Smooth muscle cell (in vitro differentiated cells): ENCODE measurements around the gene RBM24. TPM values are rescaled to one million over a fixed set of nuclear protein-coding genes. Genes with fewer than 3 reads are reported as not detected.

Experiments used
- DNase-seq: peaks from one replicate; lab custom pipeline; 2025; ENCODE audit not compliant: unreplicated experiment; lab: John Stamatoyannopoulos, UW
- H2AFZ ChIP-seq: fragments of 200-600 bp; sonication (generic); 2 replicates; pipeline ENCODE4 v1.6.0; 2016; ENCODE audit warnings: antibody characterized with exemption, low read depth, mild to moderate bottlenecking
- H3F3A ChIP-seq: fragments of 200-600 bp; sonication (generic); 2 replicates; pipeline ENCODE4 v1.6.0; 2017; ENCODE audit warnings: antibody characterized with exemption, low read depth
- H3K27ac ChIP-seq: fragments of 200-600 bp; sonication (generic); 2 replicates; pipeline ENCODE4 v1.5.1; 2016; ENCODE audit warnings: low read depth, mild to moderate bottlenecking
- H3K27me3 ChIP-seq: fragments of 200-600 bp; sonication (generic); 2 replicates; pipeline ENCODE4 v1.6.1; 2016; ENCODE audit warnings: low read depth, mild to moderate bottlenecking
- H3K36me3 ChIP-seq: fragments of 200-600 bp; sonication (generic); 2 replicates; pipeline ENCODE4 v1.5.1; 2016; ENCODE audit warnings: low read depth
- H3K4me1 ChIP-seq: fragments of 200-600 bp; sonication (generic); 2 replicates; pipeline ENCODE4 v1.5.1; 2016; ENCODE audit warnings: low read depth
- H3K4me2 ChIP-seq: fragments of 200-600 bp; sonication (generic); 2 replicates; pipeline ENCODE4 v1.6.0; 2016; ENCODE audit warnings: mild to moderate bottlenecking
- H3K4me3 ChIP-seq: fragments of 200-600 bp; sonication (generic); 2 replicates; pipeline ENCODE4 v1.5.1; 2016; ENCODE audit warnings: mild to moderate bottlenecking
- H3K79me2 ChIP-seq: fragments of 200-600 bp; sonication (generic); 2 replicates; pipeline ENCODE4 v1.6.0; 2016; ENCODE audit warnings: low read depth, mild to moderate bottlenecking
- H3K9ac ChIP-seq: fragments of 200-600 bp; sonication (generic); 2 replicates; pipeline ENCODE4 v1.6.0; 2016; ENCODE audit warnings: low read depth
- H3K9me3 ChIP-seq: fragments of 200-600 bp; sonication (generic); replicated peaks from 2 replicates; pipeline ENCODE4 v1.5.1; 2016; ENCODE audit warnings: low read depth
- H4K20me1 ChIP-seq: fragments of 200-600 bp; sonication (generic); 2 replicates; pipeline ENCODE4 v1.6.0; 2016; ENCODE audit warnings: low read depth
- WGBS: methylation state at CpG from one replicate; pipeline ENCODE4 v1.1.7; 2016; ENCODE audit warnings: low lambda C conversion rate; 5-methylcytosine and 5-hydroxymethylcytosine counted together
- polyA plus RNA-seq: library from polyadenylated mRNA; unstranded; fragments of >200 nt; fragmentation: Nextera tagmentation; extraction: Ambion mirVana; gene quantifications from 2 replicates; pipeline ENCODE4 v1.2.1, GENCODE V29; 2016
- total RNA-seq: library from RNA; depleted of rRNA; stranded (reverse); fragments of >200 nt; gene quantifications from 2 replicates; pipeline ENCODE4 v1.2.3, GENCODE V29; 2014
- TF ChIP-seq, protein P1 (sequence below): fragments of 200-600 bp; sonication (generic); IDR thresholded peaks from 2 replicates; pipeline ENCODE4 v1.5.1; 2017; ENCODE audit warnings: borderline replicate concordance, mild to moderate bottlenecking, antibody characterized with exemption; ENCODE audit not compliant: insufficient read depth, poor library complexity, severe bottlenecking

RBM24 gene
- total and polyA plus RNA-seq, 2 experiments from 2014 or later, result 5.8 to 6.2 TPM

DNA sequence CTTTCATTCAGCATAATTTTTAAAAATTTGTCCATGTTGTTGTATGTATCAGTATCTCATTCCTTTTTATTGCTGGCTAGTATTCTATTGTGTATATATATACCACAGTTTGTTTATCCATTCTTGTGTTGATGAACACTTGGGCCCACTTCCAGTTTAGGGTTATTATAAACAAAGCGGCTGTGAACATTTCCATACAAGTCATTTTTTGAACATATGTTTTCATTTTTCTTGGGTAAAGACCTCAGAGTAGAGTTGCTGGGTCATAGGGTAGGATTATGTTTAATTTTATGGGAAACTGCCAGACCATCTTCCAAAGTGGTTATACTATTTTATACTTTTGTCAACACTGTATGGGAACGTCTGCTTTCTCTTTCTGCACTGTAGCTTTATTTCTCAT lies 55.3 kb downstream of the RBM24 start:
- H3K4me3 ChIP-seq, result no peak overlapping the region
- no peaks in the 10 kb centered on the region for H3K4me1 ChIP-seq
- no peaks in the 10 kb centered on the region for H3K79me2 ChIP-seq
- H3K9me3 ChIP-seq, result no peaks in the 10 kb centered on the region
- no peak overlapping the region for H2AFZ ChIP-seq
- no peak overlapping the region for H3K27ac ChIP-seq
- H3K9ac ChIP-seq, result no peak overlapping the region
- no peaks in the 10 kb centered on the region for H4K20me1 ChIP-seq
- H3K36me3 ChIP-seq, result no peaks in the 10 kb centered on the region
- no peaks in the 10 kb centered on the region for H3F3A ChIP-seq
- TF ChIP-seq, protein P1, sequence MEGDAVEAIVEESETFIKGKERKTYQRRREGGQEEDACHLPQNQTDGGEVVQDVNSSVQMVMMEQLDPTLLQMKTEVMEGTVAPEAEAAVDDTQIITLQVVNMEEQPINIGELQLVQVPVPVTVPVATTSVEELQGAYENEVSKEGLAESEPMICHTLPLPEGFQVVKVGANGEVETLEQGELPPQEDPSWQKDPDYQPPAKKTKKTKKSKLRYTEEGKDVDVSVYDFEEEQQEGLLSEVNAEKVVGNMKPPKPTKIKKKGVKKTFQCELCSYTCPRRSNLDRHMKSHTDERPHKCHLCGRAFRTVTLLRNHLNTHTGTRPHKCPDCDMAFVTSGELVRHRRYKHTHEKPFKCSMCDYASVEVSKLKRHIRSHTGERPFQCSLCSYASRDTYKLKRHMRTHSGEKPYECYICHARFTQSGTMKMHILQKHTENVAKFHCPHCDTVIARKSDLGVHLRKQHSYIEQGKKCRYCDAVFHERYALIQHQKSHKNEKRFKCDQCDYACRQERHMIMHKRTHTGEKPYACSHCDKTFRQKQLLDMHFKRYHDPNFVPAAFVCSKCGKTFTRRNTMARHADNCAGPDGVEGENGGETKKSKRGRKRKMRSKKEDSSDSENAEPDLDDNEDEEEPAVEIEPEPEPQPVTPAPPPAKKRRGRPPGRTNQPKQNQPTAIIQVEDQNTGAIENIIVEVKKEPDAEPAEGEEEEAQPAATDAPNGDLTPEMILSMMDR, result no peak
- DNase-seq, result no peak
- H3K4me2 ChIP-seq, result no peak overlapping the region
- 46% methylated on average over 2 of the region's 2 CpGs for WGBS
- H3K27me3 ChIP-seq, result no peaks in the 10 kb centered on the region

DNA sequence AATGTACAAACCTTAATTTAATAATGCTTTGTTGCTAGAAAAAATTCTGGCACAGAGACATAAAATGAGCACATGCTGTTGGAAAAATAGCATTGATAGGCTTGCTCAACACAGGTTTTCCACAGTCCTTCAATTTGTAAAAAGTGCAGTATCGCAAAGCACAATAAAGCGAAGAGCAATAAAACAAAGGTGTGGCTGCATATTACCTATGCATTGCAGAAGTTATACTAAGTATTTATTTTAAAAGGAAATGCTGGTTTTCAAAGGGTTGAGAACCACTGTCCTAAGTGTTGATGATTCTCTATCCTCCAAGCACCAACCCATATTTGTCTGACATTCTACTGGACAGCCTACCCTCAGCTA lies 58.1 kb downstream of the RBM24 start:
- H3K4me2 ChIP-seq, result no peak overlapping the region
- no peaks in the 10 kb centered on the region for H3K9me3 ChIP-seq
- no peaks in the 10 kb centered on the region for H3F3A ChIP-seq
- TF ChIP-seq, protein P1, result no peak
- no peaks in the 10 kb centered on the region for H3K79me2 ChIP-seq
- H3K27ac ChIP-seq, result no peak overlapping the region
- no peak overlapping the region for H2AFZ ChIP-seq
- WGBS, result 98% methylated on average over 2 of the region's 2 CpGs
- no peaks in the 10 kb centered on the region for H3K36me3 ChIP-seq
- H3K4me3 ChIP-seq, result no peak overlapping the region
- H3K9ac ChIP-seq, result no peak overlapping the region
- no peaks in the 10 kb centered on the region for H3K27me3 ChIP-seq
- DNase-seq, result no peak
- no peaks in the 10 kb centered on the region for H4K20me1 ChIP-seq
- no peaks in the 10 kb centered on the region for H3K4me1 ChIP-seq

DNA sequence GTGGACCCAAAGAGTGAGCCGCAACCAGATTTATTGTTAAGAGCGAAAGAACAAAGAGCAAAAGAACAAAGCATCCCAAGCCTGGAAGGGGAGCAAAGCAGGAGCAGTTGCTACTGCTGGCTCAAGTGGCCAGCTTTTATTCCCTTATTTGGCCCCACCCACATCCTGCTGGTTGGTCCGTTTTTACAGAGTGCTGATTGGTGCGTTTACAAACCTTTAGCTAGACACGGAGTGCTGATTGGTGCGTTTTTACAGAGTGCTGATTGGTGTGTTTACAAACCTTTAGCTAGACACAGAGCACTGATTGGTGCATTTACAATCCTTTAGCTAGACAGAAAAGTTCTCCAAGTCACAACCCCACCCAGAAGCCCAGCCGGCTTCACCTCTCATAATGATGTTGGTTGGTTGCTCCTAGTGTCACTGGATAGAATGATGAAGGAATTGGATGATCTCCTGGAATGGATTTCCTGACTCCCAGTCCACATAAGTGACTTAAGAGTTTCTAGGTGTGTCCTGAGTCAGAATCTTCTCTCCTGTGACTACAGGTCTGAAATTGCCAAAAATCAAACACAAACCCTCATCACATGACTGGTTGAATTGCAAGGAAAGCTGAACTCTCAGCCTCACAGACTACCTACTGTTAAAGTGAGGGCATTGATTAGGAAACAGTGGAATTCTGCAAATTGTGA lies 60.1 kb downstream of the RBM24 start:
- H2AFZ ChIP-seq, result no peak overlapping the region
- H3F3A ChIP-seq, result no peaks in the 10 kb centered on the region
- no peaks in the 10 kb centered on the region for H3K79me2 ChIP-seq
- 96% methylated on average over 7 of the region's 7 CpGs for whole genome bisulfite sequencing
- H3K27me3 ChIP-seq, result no peaks in the 10 kb centered on the region
- H4K20me1 ChIP-seq, result no peaks in the 10 kb centered on the region
- no peak for DNase-seq
- H3K4me3 ChIP-seq, result no peak overlapping the region
- TF ChIP-seq, protein P1, result no peak
- no peaks in the 10 kb centered on the region for H3K9me3 ChIP-seq
- no peak overlapping the region for H3K4me2 ChIP-seq
- no peaks in the 10 kb centered on the region for H3K36me3 ChIP-seq
- no peak overlapping the region for H3K27ac ChIP-seq
- no peak overlapping the region for H3K9ac ChIP-seq
- no peaks in the 10 kb centered on the region for H3K4me1 ChIP-seq

DNA sequence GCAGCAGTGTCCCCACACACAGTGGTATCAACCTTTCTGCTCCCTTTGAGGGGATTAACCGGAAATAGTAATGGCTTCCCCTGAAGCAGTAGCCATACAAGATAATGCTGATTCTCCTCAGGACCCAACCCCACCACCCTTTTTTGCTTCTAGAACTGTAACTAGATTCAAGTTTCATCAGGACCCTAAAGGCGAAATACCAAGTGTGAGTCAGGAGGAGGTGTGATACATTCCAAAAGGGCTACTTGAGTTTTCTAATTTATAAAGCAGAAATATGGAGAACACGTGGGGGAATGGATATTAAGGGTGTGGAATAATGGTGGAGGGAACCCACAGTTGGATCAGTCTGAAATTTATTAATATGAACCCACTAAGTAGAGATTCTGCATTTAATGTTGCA lies 60.7 kb downstream of the RBM24 start:
- Histone ChIP-seq H3K4me3 (no peak overlapping the region), H3K79me2 (no peaks in the 10 kb centered on the region), H3K4me1 (no peaks in the 10 kb centered on the region), H4K20me1 (no peaks in the 10 kb centered on the region), H3K27ac (no peak overlapping the region), H3K9me3 (no peaks in the 10 kb centered on the region), H3K36me3 (no peaks in the 10 kb centered on the region), H3K4me2 (no peak overlapping the region), H2AFZ (no peak overlapping the region), H3F3A (no peaks in the 10 kb centered on the region), H3K9ac (no peak overlapping the region), H3K27me3 (no peaks in the 10 kb centered on the region)
- TF ChIP-seq, protein P1, result no peak
- 64% methylated on average over 3 of the region's 3 CpGs for WGBS
- DNase-seq, result no peak
